NCI-H345 treated with DMSO at 0.1 percent for 48 hours (cell line): Measurements from ENCODE around the gene SLC2A14.
"Not testable (repeated sequence)": the region's sequence is repeated elsewhere in the genome, so short reads cannot be mapped to it uniquely, and the experiment has no call there.

Source experiments
- DNase-seq: peaks from one replicate; lab custom pipeline; 2025; ENCODE audit not compliant: unreplicated experiment; lab: John Stamatoyannopoulos, UW

SLC2A14 gene

GRCh38 chr12:7872566-7873319 lies at the start of gene SLC2A14:
SLC2A14 (minus strand) TSS chr12:7872915; CDS start chr12:7869880, 3,035 bp downstream.
- DNase-seq, result no peak

GRCh38 chr12:7921181-7921580 lies 48.5 kb upstream of the SLC2A14 start:
- DNase-seq, result not testable (repeated sequence)

- not testable (repeated sequence) for DNase-seq
These were observed 45.5 kb upstream of the SLC2A14 start for GRCh38 chr12:7918268-7918590.

GRCh38 chr12:7917392-7918267 lies 44.9 kb upstream of the SLC2A14 start:
- DNase-seq, result no peak

GRCh38 chr12:7916936-7917335 lies 44.2 kb upstream of the SLC2A14 start:
- no peak for DNase-seq

- no peak for DNase-seq
These were observed 43.1 kb upstream of the SLC2A14 start for GRCh38 chr12:7915661-7916403.

- DNase-seq, result not testable (repeated sequence)
These were observed 37.4 kb upstream of the SLC2A14 start for GRCh38 chr12:7910106-7910505.

- no peak for DNase-seq
These were observed 34.3 kb upstream of the SLC2A14 start for GRCh38 chr12:7907009-7907408.

- not testable (repeated sequence) for DNase-seq
These were observed 33.6 kb upstream of the SLC2A14 start for GRCh38 chr12:7906303-7906702.

GRCh38 chr12:7905600-7906125 lies 32.9 kb upstream of the SLC2A14 start:
- not testable (repeated sequence) for DNase-seq

GRCh38 chr12:7905071-7905470 lies 32.4 kb upstream of the SLC2A14 start:
- no peak for DNase-seq

GRCh38 chr12:7902416-7902815 lies 29.7 kb upstream of the SLC2A14 start:
- DNase-seq, result not testable (repeated sequence)

GRCh38 chr12:7899755-7900154 lies 27.0 kb upstream of the SLC2A14 start:
- DNase-seq, result no peak

GRCh38 chr12:7896726-7897125 lies 24.0 kb upstream of the SLC2A14 start:
- DNase-seq, result not testable (repeated sequence)

- DNase-seq, result no peak
These were observed 19.7 kb upstream of the SLC2A14 start for GRCh38 chr12:7892186-7892980.

GRCh38 chr12:7884689-7885088 lies 12.0 kb upstream of the SLC2A14 start:
- no peak for DNase-seq

GRCh38 chr12:7881736-7882120 lies 9.0 kb upstream of the SLC2A14 start:
- DNase-seq, result not testable (repeated sequence)

- not testable (repeated sequence) for DNase-seq
These were observed 8.4 kb upstream of the SLC2A14 start for GRCh38 chr12:7880952-7881735.

GRCh38 chr12:7879246-7879645 lies 6.5 kb upstream of the SLC2A14 start:
- no peak for DNase-seq

GRCh38 chr12:7877420-7877819 lies 4.7 kb upstream of the SLC2A14 start:
- DNase-seq, result no peak
